Measurements from ENCODE around the gene DIAPH2. TPM values are rescaled to one million over a fixed set of nuclear protein-coding genes. Genes with fewer than 3 reads are reported as not detected.

DIAPH2 gene
- total RNA-seq, 1 experiment from 2014 or later: 10.9 TPM

- no peaks in the 10 kb centered on the region for H3K79me2 ChIP-seq (ENCODE audit: insufficient read depth, low read length)
- H3K9me2 ChIP-seq (ENCODE audit: insufficient read depth): no peaks in the 10 kb centered on the region
- intact Hi-C loops (cut with micrococcal nuclease): no loop called here
- H3K27me3 ChIP-seq (ENCODE audit: insufficient read depth, low read length): no peaks in the 10 kb centered on the region
- no peak overlapping the region for H3K4me3 ChIP-seq (replicated peaks in 1 of 2; ENCODE audit: low read depth in 1 of 2, low read length in 2 of 2)
- ATAC-seq (no peak), DNase-seq (ENCODE audit: low read depth, low spot score) (no peak)
- H3K4me2 ChIP-seq (ENCODE audit: low read length): no peak overlapping the region
- ChIA-PET RAD21 (ENCODE audit: low non-redundant PET in 1 of 2, low total read pairs in 2 of 2, uncharacterized antibody in 2 of 2, unreplicated experiment in 2 of 2) (no interaction called here), CTCF (no interaction called here), POLR2A (no interaction called here)
- TF ChIP-seq SP1 (IDR thresholded peaks at IDR 0.05; ENCODE audit: low read depth) (no peak), EZH2phosphoT487 (IDR thresholded peaks at IDR 0.05; ENCODE audit: borderline replicate concordance) (no peak)
- TF ChIP-seq, protein P1, sequence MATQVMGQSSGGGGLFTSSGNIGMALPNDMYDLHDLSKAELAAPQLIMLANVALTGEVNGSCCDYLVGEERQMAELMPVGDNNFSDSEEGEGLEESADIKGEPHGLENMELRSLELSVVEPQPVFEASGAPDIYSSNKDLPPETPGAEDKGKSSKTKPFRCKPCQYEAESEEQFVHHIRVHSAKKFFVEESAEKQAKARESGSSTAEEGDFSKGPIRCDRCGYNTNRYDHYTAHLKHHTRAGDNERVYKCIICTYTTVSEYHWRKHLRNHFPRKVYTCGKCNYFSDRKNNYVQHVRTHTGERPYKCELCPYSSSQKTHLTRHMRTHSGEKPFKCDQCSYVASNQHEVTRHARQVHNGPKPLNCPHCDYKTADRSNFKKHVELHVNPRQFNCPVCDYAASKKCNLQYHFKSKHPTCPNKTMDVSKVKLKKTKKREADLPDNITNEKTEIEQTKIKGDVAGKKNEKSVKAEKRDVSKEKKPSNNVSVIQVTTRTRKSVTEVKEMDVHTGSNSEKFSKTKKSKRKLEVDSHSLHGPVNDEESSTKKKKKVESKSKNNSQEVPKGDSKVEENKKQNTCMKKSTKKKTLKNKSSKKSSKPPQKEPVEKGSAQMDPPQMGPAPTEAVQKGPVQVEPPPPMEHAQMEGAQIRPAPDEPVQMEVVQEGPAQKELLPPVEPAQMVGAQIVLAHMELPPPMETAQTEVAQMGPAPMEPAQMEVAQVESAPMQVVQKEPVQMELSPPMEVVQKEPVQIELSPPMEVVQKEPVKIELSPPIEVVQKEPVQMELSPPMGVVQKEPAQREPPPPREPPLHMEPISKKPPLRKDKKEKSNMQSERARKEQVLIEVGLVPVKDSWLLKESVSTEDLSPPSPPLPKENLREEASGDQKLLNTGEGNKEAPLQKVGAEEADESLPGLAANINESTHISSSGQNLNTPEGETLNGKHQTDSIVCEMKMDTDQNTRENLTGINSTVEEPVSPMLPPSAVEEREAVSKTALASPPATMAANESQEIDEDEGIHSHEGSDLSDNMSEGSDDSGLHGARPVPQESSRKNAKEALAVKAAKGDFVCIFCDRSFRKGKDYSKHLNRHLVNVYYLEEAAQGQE (IDR thresholded peaks at IDR 0.05; ENCODE audit: low read depth): peak; percentile 17
- no peaks in the 10 kb centered on the region for H3K4me1 ChIP-seq (ENCODE audit: control insufficient read depth in 1 of 2, insufficient read depth in 2 of 2, low read length in 2 of 2)
- no peaks in the 10 kb centered on the region for H3K9me3 ChIP-seq (ENCODE audit: control insufficient read depth in 1 of 2, insufficient read depth in 1 of 2, low read depth in 1 of 2, low read length in 2 of 2)
- BruUV-seq (replicated peaks): no TSS peak
- no peak overlapping the region for H2AFZ ChIP-seq (ENCODE audit: low read depth, low read length, poor library complexity, severe bottlenecking)
- H4K20me1 ChIP-seq (ENCODE audit: insufficient read depth): no peaks in the 10 kb centered on the region
- no peak overlapping the region for H3K27ac ChIP-seq (ENCODE audit: low read depth, low read length)
- H3K9ac ChIP-seq (ENCODE audit: low read length): no peak overlapping the region
- no peaks in the 10 kb centered on the region for H3K36me3 ChIP-seq (ENCODE audit: control insufficient read depth in 1 of 2, insufficient read depth in 2 of 2, low read length in 2 of 2)
Observed at GRCh38 chrX:97006167-97006566, 321.5 kb downstream of the DIAPH2 start.

GRCh38 chrX:97009391-97009790 is 324.7 kb downstream of the DIAPH2 start:
- Histone ChIP-seq H3K4me1 (ENCODE audit: control insufficient read depth in 1 of 2, insufficient read depth in 2 of 2, low read length in 2 of 2) (no peaks in the 10 kb centered on the region), H3K9me2 (ENCODE audit: insufficient read depth) (no peaks in the 10 kb centered on the region), H3K9ac (ENCODE audit: low read length) (no peak overlapping the region), H3K4me3 (replicated peaks in 1 of 2; ENCODE audit: low read depth in 1 of 2, low read length in 2 of 2) (no peak overlapping the region), H3K9me3 (ENCODE audit: control insufficient read depth in 1 of 2, insufficient read depth in 1 of 2, low read depth in 1 of 2, low read length in 2 of 2) (no peaks in the 10 kb centered on the region), H3K36me3 (ENCODE audit: control insufficient read depth in 1 of 2, insufficient read depth in 2 of 2, low read length in 2 of 2) (no peaks in the 10 kb centered on the region), H3K79me2 (ENCODE audit: insufficient read depth, low read length) (no peaks in the 10 kb centered on the region), H2AFZ (ENCODE audit: low read depth, low read length, poor library complexity, severe bottlenecking) (no peak overlapping the region), H4K20me1 (ENCODE audit: insufficient read depth) (no peaks in the 10 kb centered on the region), H3K27me3 (ENCODE audit: insufficient read depth, low read length) (no peaks in the 10 kb centered on the region), H3K4me2 (ENCODE audit: low read length) (no peak overlapping the region), H3K27ac (ENCODE audit: low read depth, low read length) (no peak overlapping the region)
- no TSS peak for BruUV-seq (replicated peaks)
- intact Hi-C loops (cut with micrococcal nuclease): no loop called here
- no peak for TF ChIP-seq SP1 (IDR thresholded peaks at IDR 0.05; ENCODE audit: low read depth)
- DNase-seq (ENCODE audit: low read depth, low spot score) (no peak), ATAC-seq (no peak)
- ChIA-PET CTCF (no interaction called here), RAD21 (ENCODE audit: low non-redundant PET in 1 of 2, low total read pairs in 2 of 2, uncharacterized antibody in 2 of 2, unreplicated experiment in 2 of 2) (no interaction called here), POLR2A (no interaction called here)

Measured in HCT116 (cell line).